ENCODE data around the gene JUNB. TPM values are rescaled to one million over a fixed set of nuclear protein-coding genes. Genes with fewer than 3 reads are reported as not detected.

Gene JUNB
- total RNA-seq, 1 donor from 2014 or later: 1,161 TPM

DNA sequence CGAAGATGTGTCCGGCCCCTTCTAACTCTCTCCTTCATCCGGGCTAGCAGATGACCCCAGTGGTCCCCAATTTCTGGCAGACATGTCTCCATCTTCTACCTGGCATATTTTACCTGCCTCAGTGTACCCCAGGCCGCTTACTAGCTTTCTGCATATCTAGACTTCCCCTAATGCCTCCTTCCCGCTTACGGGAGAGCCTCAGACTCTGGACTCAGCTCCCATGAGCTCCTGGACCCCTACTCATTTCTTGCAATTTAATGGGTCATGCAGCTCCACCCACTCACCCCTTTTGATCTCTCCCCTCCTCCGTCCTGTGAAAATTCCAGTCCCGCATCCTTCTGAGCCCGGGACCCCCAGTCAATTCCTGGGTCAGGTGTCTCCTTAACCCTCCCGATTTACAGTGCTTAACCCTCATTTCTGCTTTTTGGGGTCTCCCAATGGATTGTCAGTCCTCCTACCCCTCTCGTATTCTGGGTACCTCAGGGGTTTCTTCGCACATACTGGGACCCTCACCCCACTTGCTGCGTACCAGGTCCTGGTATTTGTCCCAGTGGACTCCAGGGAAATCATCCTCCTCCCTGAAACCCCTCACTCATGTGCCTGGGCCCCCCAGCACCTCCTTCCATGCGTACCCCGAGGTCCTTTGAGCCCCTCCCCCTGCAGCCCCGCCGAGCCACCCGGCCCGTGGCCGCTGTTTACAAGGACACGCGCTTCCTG is 500 bp upstream of the JUNB start:
- TF ChIP-seq POLR2A (IDR thresholded peaks at IDR 0.05) (no peak), POLR2AphosphoS5 (IDR thresholded peaks at IDR 0.05; ENCODE audit: insufficient read depth in 1 of 2, low read depth in 1 of 2) (no peak)
- TF ChIP-seq, protein P1, sequence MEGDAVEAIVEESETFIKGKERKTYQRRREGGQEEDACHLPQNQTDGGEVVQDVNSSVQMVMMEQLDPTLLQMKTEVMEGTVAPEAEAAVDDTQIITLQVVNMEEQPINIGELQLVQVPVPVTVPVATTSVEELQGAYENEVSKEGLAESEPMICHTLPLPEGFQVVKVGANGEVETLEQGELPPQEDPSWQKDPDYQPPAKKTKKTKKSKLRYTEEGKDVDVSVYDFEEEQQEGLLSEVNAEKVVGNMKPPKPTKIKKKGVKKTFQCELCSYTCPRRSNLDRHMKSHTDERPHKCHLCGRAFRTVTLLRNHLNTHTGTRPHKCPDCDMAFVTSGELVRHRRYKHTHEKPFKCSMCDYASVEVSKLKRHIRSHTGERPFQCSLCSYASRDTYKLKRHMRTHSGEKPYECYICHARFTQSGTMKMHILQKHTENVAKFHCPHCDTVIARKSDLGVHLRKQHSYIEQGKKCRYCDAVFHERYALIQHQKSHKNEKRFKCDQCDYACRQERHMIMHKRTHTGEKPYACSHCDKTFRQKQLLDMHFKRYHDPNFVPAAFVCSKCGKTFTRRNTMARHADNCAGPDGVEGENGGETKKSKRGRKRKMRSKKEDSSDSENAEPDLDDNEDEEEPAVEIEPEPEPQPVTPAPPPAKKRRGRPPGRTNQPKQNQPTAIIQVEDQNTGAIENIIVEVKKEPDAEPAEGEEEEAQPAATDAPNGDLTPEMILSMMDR (IDR thresholded peaks at IDR 0.05): no peak
- H3K4me1 ChIP-seq: peaks cover 49% of the 10 kb centered on the region
- no peak for DNase-seq (ENCODE audit: extremely low spot score in 2 of 2)
- no peaks in the 10 kb centered on the region for H3K36me3 ChIP-seq
- H3K27ac ChIP-seq: peak overlapping the region; percentile 97
- H3K27me3 ChIP-seq: no peaks in the 10 kb centered on the region
- peak overlapping the region; percentile 85 to 96 for H3K4me3 ChIP-seq
- intact Hi-C loops (cut with DNase I): no loop called here
- H3K9me3 ChIP-seq: no peaks in the 10 kb centered on the region

DNA sequence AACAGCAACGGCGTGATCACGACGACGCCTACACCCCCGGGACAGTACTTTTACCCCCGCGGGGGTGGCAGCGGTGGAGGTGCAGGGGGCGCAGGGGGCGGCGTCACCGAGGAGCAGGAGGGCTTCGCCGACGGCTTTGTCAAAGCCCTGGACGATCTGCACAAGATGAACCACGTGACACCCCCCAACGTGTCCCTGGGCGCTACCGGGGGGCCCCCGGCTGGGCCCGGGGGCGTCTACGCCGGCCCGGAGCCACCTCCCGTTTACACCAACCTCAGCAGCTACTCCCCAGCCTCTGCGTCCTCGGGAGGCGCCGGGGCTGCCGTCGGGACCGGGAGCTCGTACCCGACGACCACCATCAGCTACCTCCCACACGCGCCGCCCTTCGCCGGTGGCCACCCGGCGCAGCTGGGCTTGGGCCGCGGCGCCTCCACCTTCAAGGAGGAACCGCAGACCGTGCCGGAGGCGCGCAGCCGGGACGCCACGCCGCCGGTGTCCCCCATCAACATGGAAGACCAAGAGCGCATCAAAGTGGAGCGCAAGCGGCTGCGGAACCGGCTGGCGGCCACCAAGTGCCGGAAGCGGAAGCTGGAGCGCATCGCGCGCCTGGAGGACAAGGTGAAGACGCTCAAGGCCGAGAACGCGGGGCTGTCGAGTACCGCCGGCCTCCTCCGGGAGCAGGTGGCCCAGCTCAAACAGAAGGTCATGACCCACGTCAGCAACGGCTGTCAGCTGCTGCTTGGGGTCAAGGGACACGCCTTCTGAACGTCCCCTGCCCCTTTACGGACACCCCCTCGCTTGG is 966 bp downstream of the JUNB start:
- Histone ChIP-seq H3K27me3 (no peaks in the 10 kb centered on the region), H3K9me3 (no peaks in the 10 kb centered on the region), H3K27ac (peak overlapping the region; percentile 97), H3K4me1 (peaks cover 42% of the 10 kb centered on the region), H3K4me3 (peak overlapping the region; percentile 85 to 96), H3K36me3 (no peaks in the 10 kb centered on the region)
- TF ChIP-seq POLR2A (IDR thresholded peaks at IDR 0.05) (peak in 1 of 2 donors; percentile 2), POLR2AphosphoS5 (IDR thresholded peaks at IDR 0.05; ENCODE audit: insufficient read depth in 1 of 2, low read depth in 1 of 2) (peak in 1 of 2 donors; percentile 71)
- TF ChIP-seq, protein P1 (IDR thresholded peaks at IDR 0.05): no peak
- peak in 1 of 2 donors; percentile 88 for DNase-seq (ENCODE audit: extremely low spot score in 2 of 2)
- intact Hi-C loops (cut with DNase I): no loop called here

DNA sequence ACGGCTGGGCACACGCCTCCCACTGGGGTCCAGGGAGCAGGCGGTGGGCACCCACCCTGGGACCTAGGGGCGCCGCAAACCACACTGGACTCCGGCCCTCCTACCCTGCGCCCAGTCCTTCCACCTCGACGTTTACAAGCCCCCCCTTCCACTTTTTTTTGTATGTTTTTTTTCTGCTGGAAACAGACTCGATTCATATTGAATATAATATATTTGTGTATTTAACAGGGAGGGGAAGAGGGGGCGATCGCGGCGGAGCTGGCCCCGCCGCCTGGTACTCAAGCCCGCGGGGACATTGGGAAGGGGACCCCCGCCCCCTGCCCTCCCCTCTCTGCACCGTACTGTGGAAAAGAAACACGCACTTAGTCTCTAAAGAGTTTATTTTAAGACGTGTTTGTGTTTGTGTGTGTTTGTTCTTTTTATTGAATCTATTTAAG is 1.6 kb downstream of the JUNB start:
- Histone ChIP-seq H3K4me1 (peaks cover 36% of the 10 kb centered on the region), H3K36me3 (no peaks in the 10 kb centered on the region), H3K27ac (peak overlapping the region; percentile 97), H3K9me3 (no peaks in the 10 kb centered on the region), H3K4me3 (peak overlapping the region; percentile 85 to 96), H3K27me3 (no peaks in the 10 kb centered on the region)
- DNase-seq (ENCODE audit: extremely low spot score in 2 of 2): peak in 1 of 2 donors; percentile 88
- TF ChIP-seq POLR2AphosphoS5 (IDR thresholded peaks at IDR 0.05; ENCODE audit: insufficient read depth in 1 of 2, low read depth in 1 of 2) (no peak), POLR2A (IDR thresholded peaks at IDR 0.05) (no peak)
- TF ChIP-seq, protein P1 (IDR thresholded peaks at IDR 0.05): no peak
- intact Hi-C loops (cut with DNase I): no loop called here

DNA sequence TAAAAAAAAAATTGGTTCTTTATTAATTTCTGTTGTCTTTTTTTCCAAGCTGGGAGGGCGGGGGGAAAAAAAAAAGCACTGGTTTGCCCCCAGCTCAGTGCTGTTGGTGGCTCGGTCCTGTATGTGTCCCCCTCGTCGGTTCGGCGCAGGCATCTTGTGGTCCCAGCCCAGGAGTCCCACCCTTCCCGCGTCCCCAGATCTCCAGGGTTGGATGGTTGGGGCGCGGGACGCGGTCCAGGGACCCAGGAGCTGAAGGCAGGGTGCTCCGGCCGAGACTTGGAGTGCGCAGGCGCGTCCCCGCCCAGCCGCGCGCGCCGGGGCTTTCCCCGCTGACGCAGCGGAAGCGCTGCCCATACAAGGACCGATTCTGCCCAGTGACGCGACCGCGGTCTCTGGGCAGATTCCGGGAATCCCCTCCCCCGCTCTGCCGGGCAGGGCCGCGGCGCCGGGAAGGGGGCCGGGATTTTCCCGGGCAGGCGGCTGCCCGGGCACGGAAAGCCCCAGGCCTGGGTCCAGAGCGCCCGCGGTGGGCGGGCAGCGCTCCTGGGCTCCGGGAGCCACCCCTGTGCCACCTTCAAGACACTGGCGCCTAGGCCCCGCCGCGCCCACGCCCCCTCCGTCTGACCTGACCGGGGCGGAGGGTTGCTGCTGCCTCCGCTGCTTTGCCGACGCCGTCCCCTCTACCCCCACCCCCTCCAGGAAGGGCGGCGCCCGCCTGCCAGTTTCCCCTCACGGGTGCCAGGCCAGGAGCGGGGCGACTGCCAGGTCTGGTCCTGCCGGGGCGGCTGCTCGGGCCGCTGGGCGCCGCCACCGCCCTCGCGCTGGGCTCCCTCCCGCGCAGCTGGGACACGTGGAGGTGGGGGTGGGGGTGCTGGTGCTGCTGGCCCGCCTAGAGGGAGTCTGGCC is 2.3 kb downstream of the JUNB start:
- Histone ChIP-seq H3K36me3 (no peaks in the 10 kb centered on the region), H3K4me1 (peaks cover 29% of the 10 kb centered on the region), H3K27me3 (no peaks in the 10 kb centered on the region), H3K27ac (peak overlapping the region; percentile 97), H3K4me3 (peak overlapping the region; percentile 85 to 96), H3K9me3 (no peaks in the 10 kb centered on the region)
- peak in 1 of 2 donors; percentile 95 for DNase-seq (ENCODE audit: extremely low spot score in 2 of 2)
- intact Hi-C loops (cut with DNase I): no loop called here
- TF ChIP-seq, protein P1 (IDR thresholded peaks at IDR 0.05): no peak
- TF ChIP-seq POLR2A (IDR thresholded peaks at IDR 0.05) (peak; percentile 16 to 71), POLR2AphosphoS5 (IDR thresholded peaks at IDR 0.05; ENCODE audit: insufficient read depth in 1 of 2, low read depth in 1 of 2) (peak; percentile 90 to 92)
